ENCODE results near the gene SULT2B1.
"Not testable (repeated sequence)": the region's sequence is repeated elsewhere in the genome, so short reads cannot be mapped to it uniquely, and the experiment has no call there.

SULT2B1 gene

GRCh38 chr19:48561412-48561811, 9.4 kb downstream of the SULT2B1 start:
- DNase-seq, result no peak

DNA sequence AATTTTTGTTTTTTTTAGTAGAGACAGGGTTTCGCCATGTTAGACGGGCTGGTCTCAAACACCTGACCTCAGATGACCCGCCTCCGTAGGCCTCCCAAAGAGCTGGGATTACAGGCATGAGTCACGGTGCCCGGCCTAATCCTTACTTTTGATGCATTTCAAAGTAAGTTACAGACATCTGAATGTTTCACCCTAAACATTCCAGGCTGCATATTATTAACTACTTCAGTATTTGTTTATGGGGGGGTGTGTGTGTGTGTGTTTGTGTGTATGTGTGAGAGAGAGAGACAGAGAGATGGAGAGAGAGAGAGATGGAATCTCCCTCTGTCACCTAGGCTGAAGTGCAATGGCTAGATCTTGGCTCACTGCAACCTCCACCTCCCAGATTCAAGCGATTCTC, 13.1 kb downstream of the SULT2B1 start:
- DNase-seq, result no peak

DNA sequence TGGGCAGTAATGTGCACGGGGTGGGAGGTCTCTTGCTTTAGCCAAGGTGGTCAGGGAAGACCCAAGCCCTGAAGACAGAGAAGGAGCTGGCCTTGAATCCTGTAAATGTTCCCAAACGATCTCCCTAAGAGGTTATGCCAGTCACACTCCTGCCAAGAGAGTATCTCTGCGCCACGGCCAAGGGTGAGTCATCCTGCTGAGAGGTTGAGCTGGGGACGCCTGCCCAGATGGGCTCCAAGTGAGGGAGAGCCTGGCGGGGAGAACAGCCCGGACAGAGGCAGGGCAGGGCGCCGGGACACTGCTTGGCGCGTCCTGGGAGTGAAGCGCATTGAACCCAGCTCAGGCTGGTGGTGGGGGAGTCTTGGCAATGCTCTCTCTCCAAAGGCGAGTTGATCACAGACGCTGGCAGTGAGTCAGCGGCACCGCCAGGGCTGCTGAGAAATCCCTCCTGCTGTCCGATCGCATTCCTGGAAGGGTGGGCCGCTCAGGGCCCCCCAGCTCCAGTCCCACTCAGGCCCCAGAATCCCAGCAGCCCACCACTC, 16.4 kb downstream of the SULT2B1 start:
- peak; percentile 81 for DNase-seq

- DNase-seq, result no peak
Measured at GRCh38 chr19:48569814-48570213, 17.8 kb downstream of the SULT2B1 start.

DNA sequence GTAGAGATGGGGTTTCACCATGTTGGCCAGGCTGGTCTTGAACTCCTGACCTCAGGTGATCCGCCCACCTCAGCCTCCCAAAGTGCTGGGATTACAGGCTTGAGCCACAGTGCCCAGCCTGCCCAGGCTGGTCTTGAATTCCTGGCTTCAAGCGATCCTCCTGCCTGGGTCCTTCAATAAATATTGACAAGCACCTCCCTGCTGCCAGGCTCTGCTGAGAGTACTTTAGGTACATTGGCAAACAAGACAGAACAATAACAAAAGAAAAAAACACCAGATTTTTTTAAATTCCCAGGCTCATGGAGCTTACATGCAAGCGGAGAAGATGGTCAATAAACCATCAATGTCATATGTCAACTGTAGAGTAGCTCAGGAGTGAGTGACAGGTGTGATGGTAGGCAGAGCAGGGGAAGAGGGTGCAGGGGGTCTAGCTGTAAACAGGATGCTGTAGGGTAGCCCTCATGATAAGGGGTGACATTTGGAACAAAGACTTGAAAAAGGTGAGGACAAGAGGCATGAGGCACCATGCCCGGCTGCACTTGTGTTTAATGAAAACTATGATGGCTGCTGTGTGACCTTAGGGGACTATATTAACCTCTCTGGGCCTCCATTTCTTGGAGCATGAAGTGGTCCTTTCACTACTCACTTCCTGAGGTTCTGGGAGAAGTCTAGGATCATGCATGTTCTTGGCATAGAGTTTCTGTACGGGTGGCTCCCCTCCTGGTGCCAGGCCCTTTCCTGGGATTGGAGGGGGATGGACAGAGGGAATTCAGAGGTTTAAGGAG, 19.6 kb downstream of the SULT2B1 start:
- no peak for DNase-seq

DNA sequence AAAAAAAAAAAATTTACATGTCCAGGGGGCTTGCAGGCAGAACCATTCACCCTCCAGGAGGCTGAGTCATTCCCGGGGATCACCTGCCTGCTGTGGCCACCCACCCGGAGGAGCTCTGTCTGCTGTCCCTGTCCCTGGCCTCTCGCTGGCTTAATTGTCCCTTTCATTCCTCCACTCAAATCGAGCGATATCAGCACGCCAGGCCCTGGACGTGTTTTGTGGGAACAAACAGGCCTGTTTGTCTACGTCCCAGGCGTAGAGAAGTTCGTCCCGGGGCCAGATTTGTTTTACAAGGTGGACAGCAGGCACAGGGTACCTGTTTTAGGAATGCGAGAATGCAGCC, 21.2 kb downstream of the SULT2B1 start:
- DNase-seq, result no peak

GRCh38 chr19:48575931-48576622, 24.1 kb downstream of the SULT2B1 start:
- DNase-seq, result no peak

DNA sequence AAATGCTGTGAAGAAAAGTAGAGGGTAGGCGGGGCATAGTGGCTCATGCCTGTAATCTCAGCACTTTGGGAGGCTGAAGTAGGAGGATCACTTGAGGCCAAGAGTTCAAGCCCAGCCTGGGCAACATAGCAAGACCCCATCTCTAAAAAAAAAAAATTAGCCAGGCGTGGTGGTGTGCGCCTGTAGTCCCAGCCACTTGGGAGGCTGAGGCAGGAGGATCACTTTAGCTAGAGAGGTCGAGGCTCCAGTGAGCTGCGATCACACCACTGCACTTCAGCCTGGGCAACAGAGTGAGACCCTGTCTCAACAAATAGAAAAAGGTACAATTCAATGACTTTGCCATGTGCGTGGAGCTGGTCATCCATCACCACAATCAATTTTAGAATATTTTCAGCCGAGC, 25.9 kb downstream of the SULT2B1 start:
- not testable (repeated sequence) for DNase-seq

GRCh38 chr19:48578891-48579290, 26.9 kb downstream of the SULT2B1 start:
- DNase-seq, result no peak

GRCh38 chr19:48582168-48582567, 30.2 kb downstream of the SULT2B1 start:
- no peak for DNase-seq

DNA sequence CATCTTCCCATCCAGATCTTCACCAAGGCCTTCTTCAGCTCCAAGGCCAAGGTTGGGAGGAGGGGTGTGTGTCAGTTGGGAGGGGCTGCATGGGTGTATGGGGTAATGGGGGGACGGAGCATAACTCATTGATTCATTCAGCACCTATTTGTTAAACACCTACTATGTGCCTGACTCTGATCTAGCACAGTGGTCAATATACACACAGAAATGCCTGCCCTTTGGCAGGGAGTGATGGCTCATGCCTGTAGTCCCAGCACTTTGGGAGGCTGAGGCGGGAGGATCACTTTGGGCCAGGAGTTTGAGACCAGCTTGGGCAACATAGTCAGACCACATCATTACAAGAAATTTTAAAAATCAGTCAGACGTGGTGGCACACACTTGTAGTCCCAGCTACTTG, 35.4 kb downstream of the SULT2B1 start:
- DNase-seq, result no peak

- DNase-seq, result peak; percentile 30
Measured at GRCh38 chr19:48588670-48589401, 36.9 kb downstream of the SULT2B1 start.

DNA sequence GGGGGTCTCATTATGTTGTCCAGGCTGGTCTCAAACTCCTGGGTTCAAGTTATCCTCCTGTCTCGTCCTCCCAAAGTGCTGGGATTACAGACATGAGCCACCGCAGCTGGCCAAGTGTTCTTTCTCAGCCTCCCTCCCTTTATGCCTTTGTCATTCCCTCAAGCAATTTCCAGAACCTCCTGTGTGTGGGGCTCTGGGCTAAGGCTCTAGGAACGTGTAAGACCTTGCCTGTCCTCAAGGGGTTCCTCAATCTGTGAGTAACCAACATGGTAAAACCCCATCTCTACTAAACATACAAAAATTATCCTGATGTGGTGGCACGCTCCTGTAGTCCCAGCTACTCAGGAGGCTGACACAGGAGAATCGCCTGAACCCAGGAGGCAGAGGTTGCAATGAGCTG, 39.0 kb downstream of the SULT2B1 start:
- DNase-seq, result no peak

- DNase-seq, result no peak
Measured at GRCh38 chr19:48595171-48595570, 43.2 kb downstream of the SULT2B1 start.

DNA sequence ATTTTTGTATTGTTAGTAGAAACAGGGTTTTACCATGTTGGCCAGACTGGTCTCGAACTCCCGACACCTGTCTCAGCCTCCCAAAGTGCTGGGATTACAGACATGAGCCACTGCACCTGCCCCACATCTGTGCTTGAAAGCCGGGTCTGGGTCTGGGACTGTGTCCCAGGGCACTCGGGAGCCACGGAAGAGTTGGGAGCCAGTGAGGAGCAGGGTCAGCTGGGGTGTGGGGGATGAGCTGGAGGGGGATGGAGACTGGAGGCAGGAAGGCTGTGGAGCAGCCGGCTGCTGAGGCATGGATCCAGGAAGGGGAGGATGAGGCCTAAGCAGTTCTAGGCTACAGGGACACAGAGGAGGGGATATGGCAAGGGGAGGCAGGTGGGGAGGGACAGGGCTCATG, 43.9 kb downstream of the SULT2B1 start:
- DNase-seq, result no peak

DNA sequence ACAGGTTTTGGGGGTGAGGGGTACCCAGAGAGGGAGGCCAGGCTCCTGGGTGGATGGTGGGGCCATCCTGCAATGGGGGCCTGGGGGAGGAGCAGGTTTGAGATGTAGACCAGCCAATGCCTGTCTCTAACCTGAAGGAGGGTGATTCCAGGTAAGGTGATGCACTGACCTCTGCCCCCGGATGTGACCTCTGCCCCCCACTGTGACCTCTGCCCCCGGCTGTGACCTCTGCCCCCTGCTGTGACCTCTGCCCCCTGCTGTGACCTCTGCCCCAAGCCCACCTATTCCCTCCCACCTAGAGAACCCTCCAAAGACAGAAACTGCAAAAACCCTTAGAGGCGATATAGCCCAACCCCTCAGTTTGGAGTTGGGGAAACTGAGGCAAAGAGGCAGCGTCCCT, 44.3 kb downstream of the SULT2B1 start:
- no peak for DNase-seq

- no peak for DNase-seq
Measured at GRCh38 chr19:48596679-48597465, 44.9 kb downstream of the SULT2B1 start.

DNA sequence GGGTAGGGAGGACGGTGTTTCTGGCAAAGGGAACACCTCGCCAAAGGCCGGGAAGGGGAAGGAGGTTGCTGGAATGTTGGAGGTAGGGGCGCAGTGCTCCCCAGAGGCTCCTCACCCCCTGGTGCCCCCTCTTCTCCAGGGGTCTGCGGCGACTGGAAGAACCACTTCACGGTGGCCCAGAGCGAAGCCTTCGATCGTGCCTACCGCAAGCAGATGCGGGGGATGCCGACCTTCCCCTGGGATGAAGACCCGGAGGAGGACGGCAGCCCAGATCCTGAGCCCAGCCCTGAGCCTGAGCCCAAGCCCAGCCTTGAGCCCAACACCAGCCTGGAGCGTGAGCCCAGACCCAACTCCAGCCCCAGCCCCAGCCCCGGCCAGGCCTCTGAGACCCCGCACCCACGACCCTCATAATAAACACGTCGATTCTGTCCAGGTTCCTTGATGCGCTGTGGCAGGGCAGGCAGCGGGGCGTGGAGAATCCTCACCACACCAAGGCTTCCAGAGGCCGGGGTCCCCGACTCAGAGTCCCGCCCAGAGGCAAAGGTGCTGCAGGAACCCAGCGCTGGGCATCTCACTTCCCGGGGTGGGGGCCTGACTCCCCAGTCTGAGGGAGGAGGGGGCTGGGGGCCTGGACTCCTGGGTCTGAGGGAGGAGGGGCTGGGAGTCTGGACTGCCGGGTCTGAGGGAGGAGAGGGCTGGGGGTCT, 47.2 kb downstream of the SULT2B1 start:
- DNase-seq, result no peak

GRCh38 chr19:48600679-48601417, 48.9 kb downstream of the SULT2B1 start:
- DNase-seq, result no peak

GRCh38 chr19:48603001-48603400, 51.0 kb downstream of the SULT2B1 start:
- no peak for DNase-seq

DNA sequence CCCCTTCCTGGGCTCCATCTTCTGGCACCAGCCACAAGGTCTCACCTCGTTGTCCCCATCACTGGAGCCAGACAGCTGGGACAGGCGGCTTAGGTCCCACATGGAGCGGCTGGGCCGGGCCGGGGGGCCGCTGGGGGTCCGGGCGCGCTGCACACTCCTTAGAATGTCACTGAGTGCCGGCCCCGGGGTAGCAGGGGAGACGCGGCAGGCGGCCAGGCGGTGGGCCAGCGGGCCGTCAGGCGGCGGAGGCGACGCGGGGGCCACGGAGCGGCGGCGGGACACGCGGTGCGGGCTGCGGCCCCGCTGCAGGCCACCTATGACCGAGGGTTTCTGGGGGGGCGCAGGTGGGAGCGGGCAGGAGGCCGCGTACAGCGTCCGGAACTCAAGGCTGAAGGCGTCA, 51.5 kb downstream of the SULT2B1 start:
- no peak for DNase-seq

All from DMS 273 treated with DMSO at 0.1 percent for 48 hours (cell line).